Coronary artery (tissue), 2 donors: ENCODE measurements around the gene LTA4H.
A peak's percentile ranks its signal among the peaks of the same experiment; 100 is the strongest.

ENCODE experiments used
- DNase-seq: peaks from one replicate; pipeline ENCODE4 v3.0.0-alpha.2; 2017; ENCODE audit warnings: low spot score
- H3K27ac ChIP-seq, 2 donors: fragments of 200-600 bp; sonication (generic); one replicate each; pipeline ENCODE4 v1.5.1; 2016 to 2019
- H3K4me3 ChIP-seq: fragments of 200-600 bp; sonication (generic); 2 replicates; pipeline ENCODE4 v1.5.1; 2016; ENCODE audit warnings: mild to moderate bottlenecking, moderate library complexity
- TF ChIP-seq, protein P1 (sequence below): fragments of 200-600 bp; sonication (generic); IDR thresholded peaks from one replicate; pipeline ENCODE4 v1.5.1; 2019; ENCODE audit warnings: antibody characterized with exemption

The LTA4H gene

DNA sequence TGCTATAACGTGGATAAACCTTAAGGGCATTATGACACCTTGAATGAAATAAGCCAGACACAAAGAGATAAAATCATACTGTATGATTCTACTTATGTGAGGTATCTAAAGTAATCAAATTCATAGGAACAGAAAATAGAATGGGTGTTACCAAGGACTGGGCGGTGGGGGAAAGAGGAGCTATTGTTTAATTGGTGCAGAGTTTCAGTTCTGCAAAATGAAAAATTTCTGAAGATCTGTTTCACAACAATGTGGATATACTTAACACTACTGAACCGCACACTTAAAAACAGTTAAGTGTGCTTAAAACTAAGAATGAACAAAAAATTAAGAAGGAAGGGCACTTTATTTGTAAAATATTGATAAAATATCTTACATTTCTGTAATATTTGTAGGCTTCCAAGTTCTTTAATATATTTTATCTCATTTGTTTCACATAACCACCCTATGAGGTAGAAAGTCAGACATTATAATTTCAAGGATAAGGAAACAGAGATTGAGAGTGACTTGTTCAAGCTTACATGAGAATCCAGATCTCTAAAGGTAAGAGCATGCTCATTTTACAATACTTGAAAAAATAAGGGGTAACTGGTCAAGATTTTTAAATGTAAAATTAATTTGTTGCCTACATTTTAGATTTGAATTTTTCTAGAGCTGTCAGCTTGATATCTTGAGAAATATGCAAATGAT lies 14.9 kb downstream of the LTA4H start:
- no peak for DNase-seq
- H3K4me3 ChIP-seq, result no peak overlapping the region
- H3K27ac ChIP-seq, result no peak overlapping the region
- TF ChIP-seq, protein P1, sequence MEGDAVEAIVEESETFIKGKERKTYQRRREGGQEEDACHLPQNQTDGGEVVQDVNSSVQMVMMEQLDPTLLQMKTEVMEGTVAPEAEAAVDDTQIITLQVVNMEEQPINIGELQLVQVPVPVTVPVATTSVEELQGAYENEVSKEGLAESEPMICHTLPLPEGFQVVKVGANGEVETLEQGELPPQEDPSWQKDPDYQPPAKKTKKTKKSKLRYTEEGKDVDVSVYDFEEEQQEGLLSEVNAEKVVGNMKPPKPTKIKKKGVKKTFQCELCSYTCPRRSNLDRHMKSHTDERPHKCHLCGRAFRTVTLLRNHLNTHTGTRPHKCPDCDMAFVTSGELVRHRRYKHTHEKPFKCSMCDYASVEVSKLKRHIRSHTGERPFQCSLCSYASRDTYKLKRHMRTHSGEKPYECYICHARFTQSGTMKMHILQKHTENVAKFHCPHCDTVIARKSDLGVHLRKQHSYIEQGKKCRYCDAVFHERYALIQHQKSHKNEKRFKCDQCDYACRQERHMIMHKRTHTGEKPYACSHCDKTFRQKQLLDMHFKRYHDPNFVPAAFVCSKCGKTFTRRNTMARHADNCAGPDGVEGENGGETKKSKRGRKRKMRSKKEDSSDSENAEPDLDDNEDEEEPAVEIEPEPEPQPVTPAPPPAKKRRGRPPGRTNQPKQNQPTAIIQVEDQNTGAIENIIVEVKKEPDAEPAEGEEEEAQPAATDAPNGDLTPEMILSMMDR, result no peak

DNA sequence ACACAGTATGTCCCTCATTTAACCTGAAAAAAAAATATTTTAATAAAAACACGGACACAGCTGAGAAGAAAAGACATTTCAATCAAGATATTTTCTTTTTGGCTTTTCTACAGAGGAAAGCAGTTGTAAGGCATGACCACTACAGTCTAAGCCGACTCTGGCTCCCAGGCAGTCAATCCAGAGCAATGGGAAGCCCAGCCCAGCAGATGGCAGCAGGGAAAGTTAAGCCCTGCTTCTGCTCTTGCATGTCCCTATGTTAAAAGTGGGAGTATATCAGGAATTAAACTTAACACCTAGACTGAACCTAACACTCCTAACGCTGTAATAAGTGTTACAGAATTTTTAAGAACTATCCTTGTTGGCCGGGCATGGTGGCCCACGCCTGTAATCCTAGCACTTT lies 19.7 kb downstream of the LTA4H start:
- Histone ChIP-seq H3K4me3 (no peak overlapping the region), H3K27ac (no peak overlapping the region)
- DNase-seq, result no peak
- TF ChIP-seq, protein P1, result no peak

DNA sequence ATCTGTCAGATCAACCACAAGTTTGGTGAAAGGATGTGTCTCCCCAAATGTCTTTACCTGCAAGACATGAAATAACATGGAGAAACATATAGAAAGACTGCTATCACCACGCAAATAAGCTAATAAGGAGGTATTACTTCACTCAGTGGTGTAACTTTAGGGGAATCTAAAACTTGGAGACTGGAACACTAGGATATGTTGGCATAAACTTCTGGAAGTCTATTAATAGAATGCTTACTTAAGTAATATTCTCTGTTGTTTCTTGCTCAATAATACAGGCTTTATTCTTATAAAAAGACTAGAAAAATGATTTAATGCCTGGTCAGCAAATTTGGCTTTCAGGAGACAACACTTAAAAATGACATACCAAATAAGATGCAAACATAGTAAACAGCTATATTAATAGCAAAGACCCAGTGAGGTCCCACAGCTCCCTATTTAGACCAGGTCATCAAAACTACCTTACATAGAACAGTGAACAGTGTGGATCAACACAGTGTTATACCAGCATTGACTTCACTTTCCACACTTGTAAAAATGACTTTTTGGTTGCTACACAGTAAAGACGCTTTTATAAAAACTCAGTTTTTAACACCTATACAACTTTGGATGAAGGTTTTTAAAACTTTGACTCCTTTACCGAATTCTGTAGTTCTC lies 20.3 kb downstream of the LTA4H start:
- TF ChIP-seq, protein P1, result no peak
- H3K27ac ChIP-seq, result no peak overlapping the region
- no peak overlapping the region for H3K4me3 ChIP-seq
- no peak for DNase-seq

DNA sequence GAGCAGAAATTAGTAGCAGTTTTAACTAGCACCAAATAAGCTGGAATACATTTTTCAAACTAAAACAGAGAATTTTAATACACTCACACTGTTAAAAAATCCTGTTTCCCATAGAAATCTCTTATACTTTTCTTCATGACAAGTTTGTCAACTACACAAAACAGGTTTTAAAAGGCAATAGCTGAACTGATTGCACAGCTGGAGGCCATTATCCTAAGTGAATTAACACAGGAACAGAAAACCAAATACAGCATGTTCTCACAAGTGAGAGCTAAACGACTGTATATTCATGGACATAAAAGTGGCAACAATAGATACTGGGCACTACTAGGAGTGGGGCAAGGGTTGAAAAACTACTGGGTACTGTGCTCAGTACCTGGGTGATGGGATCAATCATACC lies 27.7 kb downstream of the LTA4H start:
- no peak for DNase-seq
- H3K4me3 ChIP-seq, result no peak overlapping the region
- TF ChIP-seq, protein P1, result no peak
- no peak overlapping the region for H3K27ac ChIP-seq

DNA sequence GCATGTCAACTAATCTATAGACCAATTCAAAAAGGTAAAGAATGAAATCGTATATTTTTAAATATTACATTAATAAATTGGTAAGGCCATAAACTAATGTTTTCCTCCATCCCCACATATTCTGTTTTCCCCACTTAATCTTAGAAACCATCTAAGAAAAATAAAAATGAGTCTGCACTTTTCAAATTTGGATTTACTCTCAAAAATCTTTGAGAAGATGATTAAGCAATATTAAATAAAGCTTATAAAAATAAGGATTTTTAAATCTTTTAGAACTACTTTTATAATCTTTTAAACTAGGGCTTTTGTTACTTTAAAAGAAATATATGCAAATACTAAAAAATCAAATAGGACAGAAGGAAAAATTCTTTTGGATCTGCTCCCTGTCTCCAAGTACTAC lies 28.7 kb downstream of the LTA4H start:
- H3K4me3 ChIP-seq, result no peak overlapping the region
- TF ChIP-seq, protein P1, result no peak
- DNase-seq, result no peak
- no peak overlapping the region for H3K27ac ChIP-seq

DNA sequence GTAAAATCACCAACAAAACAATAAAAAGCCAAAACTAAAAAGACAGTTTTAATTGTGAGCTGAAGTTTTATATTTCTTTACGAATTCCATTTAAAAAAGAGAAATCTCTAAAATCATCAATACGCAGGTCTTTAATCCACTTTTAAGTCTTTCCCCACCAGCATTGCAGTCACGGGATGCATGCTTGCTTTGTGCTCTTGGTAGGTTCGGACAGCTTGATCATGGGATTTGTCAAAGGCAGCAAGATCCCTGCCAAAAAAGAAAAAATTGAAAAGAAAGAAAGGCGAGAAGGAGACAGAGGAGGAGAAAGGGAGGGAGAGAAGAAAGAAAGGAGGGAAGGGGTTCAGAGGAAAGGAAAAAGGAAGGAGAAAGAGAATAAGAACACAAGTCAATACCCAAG lies 34.5 kb downstream of the LTA4H start:
- TF ChIP-seq, protein P1, result no peak
- H3K4me3 ChIP-seq, result no peak overlapping the region
- no peak overlapping the region for H3K27ac ChIP-seq
- no peak for DNase-seq

DNA sequence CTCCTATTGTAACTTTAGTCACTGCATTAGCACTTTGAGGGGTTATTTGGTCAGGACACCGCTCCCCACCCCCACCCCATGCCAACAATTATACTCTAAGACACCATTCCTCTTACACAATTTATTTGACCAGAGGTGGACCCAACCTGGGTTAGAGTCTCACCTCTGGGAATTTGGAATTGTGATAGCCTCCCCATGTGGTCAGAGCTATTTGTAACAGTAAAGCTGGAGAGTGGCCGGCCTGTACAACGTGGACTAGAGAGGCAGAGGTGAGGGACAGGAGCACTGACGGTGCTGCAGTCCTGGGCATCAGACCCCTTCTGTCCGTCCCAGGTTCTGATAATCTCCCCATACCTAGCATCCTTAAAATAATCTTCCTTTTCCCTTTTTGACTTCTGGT lies 35.9 kb downstream of the LTA4H start:
- Histone ChIP-seq H3K27ac (peak overlapping the region in 1 of 2 donors; percentile 28), H3K4me3 (no peak overlapping the region)
- DNase-seq, result no peak
- TF ChIP-seq, protein P1, result no peak
